HG03039 (cell line): ENCODE measurements around the gene ANKRD18B.
"Not testable (repeated sequence)": the region's sequence is repeated elsewhere in the genome, so short reads cannot be mapped to it uniquely, and the experiment has no call there.

Source experiments
- ATAC-seq: cut with Tn5 transposase; IDR thresholded peaks from one replicate; pipeline ENCODE4 v1.9.1; 2021; ENCODE audit warnings: mild to moderate bottlenecking, moderate library complexity; ENCODE audit not compliant: unreplicated experiment

ANKRD18B gene

DNA sequence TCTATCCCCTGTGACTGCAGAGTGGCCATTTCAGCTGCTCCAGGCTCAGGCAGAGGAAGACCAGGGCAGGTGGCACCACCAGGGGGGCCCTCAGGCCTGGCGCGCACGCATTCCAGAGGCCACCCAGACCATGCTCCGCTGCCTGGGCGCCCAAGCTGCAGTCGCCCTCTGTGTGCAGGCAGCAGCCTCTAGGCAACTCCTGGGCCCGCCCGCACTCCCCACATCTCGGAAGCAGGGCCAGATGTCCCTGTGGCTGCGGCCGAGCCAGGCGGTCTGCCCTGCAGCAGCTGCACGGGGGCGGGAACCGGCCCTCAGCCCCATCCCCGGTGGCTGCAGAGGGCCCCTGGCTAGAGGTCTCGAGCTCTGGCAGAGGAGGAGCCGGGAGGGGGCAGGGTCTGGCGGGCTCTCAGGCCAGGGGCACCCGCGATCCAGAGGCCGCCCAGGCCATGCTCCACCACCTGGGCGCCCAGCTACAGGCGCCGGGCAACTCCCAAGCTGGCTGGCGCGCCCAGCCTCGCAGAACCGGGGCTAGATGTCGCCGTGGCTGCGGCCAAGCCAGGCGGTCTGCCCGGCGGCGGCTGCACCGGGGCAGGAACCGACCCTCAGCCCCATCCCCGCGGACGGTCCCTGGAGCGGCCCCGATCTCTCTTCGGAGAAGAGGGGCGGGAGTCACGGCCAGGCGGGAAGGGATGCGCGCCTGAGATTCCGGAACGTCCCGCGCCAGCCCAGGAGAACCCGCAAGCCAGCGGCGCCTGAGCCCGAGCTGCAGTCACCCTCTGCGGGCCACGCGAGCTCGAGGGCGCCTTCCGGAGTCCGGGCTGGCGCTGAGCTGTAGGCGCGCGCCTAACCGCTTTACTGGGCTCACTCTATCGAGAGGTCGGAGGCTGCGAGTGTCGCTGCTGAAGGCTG is at the start of gene ANKRD18B:
Gene ANKRD18B, plus strand, starts transcription at position 855 of the 909 bp plus-strand sequence. CDS start 239 bp downstream, outside the sequence.
- ATAC-seq, result not testable (repeated sequence)

DNA sequence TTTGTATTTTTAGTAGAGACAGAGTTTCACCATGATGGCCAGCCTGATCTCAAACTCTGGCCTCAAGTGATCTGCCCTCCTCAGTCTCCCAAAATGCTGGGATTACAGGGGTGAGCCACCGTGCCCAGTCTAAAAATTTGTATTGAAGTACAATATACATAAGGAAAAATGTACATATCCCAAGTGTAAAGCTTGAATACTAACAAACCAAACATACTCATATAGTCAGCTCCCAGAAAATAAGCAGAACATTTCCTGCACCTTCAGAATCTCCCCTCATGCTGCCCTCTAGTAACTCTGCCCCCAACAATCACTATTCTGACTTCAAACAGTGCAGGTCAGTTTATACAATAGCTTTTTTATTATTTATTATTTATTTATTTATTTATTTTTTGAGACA is 48.7 kb upstream of the ANKRD18B start:
- ATAC-seq, result no peak

DNA sequence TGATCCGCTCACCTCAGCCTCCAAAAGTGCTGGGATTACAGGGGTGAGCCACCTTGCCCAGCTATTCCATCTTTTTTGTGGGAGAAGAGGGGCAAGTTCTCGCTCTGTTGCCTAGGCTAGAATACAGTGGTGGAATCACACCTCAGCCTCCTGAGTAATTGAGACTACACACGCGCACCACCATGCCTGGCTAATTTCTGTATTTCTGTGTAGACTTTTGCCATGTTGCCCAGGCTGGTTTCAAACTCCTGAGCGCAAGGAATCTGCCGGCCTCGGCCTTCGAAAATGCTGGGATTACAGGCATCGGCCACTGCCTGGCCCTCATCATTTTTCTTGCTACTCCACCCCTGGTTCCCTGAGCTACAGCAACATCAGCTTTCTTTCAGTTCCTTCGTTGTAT is 47.5 kb upstream of the ANKRD18B start:
- ATAC-seq, result no peak

GRCh38 chr9:33480106-33480505 is 43.9 kb upstream of the ANKRD18B start:
- ATAC-seq, result no peak

GRCh38 chr9:33480976-33481375 is 43.1 kb upstream of the ANKRD18B start:
- ATAC-seq, result no peak

- ATAC-seq, result not testable (repeated sequence)
These were observed 38.7 kb upstream of the ANKRD18B start for GRCh38 chr9:33485312-33485711.

DNA sequence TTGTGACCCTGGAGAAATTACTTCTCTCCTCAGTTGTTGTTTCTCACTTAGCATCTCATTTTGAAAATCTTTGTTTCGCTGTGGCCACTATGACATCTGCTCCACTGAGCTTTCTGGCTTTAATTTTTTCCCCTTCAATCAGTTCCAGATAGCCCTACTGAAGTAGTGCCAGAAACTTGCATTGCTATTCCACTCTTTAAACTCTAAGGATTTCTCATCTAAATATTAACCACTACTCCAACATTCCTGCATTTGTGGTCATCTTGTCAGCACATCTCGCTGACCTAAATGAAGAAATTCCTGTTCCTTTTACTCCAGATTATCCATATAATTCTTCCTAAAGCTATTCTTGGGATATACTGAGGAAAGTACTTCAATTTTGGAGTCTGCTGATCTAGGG is 35.0 kb upstream of the ANKRD18B start:
- ATAC-seq, result no peak

DNA sequence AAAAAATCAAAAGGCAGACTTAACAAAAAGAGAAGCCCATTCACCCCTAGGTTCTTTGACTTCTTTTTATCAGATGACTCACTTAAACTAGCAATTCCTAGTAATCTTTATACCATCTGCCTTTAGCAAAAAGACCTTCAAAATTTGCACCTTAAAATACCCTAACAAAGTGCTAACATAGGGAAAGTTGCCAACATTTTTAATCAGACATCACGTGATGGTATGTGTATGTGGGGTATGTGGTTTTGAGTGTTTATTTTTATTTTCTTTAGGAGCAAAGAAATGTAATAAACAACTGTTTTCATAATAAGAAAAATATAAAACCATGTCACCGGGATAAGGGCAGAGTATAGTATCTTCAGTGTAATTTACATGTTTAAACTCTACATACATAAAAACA is 30.2 kb upstream of the ANKRD18B start:
- ATAC-seq, result not testable (repeated sequence)

- ATAC-seq, result no peak
These were observed 25.7 kb upstream of the ANKRD18B start for GRCh38 chr9:33498387-33498786.

GRCh38 chr9:33506626-33507370 is 17.3 kb upstream of the ANKRD18B start:
- ATAC-seq, result no peak

GRCh38 chr9:33510262-33511183 is 13.5 kb upstream of the ANKRD18B start:
- ATAC-seq, result no peak

DNA sequence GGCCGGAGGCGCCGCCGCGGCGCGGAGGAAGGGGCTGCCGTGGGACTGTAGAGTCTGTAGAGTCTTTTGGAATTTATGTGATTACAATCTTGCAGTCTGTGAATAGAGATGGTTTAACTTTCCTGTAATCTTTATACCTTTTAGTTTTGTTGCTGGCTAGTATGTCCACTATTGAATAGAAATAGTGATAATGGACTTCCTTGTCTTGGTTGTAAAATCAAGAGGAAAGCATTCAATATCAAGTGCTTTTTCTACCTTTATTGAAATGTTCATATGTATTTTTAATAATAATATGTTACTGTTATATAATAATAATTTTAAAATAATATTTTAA is 12.9 kb upstream of the ANKRD18B start:
- ATAC-seq, result not testable (repeated sequence)

DNA sequence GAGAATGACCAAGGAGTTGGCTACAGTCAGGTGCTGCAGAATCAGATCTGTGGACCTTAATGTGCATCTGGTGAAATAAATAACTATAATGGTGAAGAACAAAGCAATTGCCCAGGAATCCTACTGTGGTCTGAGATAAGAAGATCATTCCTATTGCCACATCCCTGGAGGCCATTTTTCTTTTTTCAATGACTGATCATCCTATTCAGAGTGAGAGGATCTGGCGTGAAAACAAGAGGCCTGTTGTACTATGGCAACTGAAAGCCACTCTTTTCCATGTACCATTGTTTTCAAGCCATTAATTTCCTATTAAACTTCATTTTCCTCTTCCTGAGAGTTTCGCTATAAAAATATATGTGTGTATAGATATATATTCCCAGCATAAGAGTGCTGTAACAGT is 11.5 kb upstream of the ANKRD18B start:
- ATAC-seq, result not testable (repeated sequence)

- ATAC-seq, result not testable (repeated sequence)
These were observed 8.6 kb upstream of the ANKRD18B start for GRCh38 chr9:33515342-33515995.

GRCh38 chr9:33516397-33516796 is 7.7 kb upstream of the ANKRD18B start:
- not testable (repeated sequence) for ATAC-seq

- ATAC-seq, result no peak
These were observed 6.7 kb upstream of the ANKRD18B start for GRCh38 chr9:33517373-33517772.

GRCh38 chr9:33517934-33518577 is 6.0 kb upstream of the ANKRD18B start:
- ATAC-seq, result not testable (repeated sequence)

- ATAC-seq, result not testable (repeated sequence)
These were observed 2.2 kb upstream of the ANKRD18B start for GRCh38 chr9:33521861-33522260.

GRCh38 chr9:33524306-33524947 is 376 bp downstream of the ANKRD18B start:
- no peak for ATAC-seq
